ENCODE measurements around the gene ABCA3.

Gene ABCA3

GRCh38 chr16:2337431-2338296 lies 2.9 kb downstream of the ABCA3 start:
- DNase-seq (ENCODE audit: low read depth) = no peak
- no peak for TF ChIP-seq CTCF (conservative IDR thresholded peaks at IDR 0.05; ENCODE audit: control insufficient read depth, insufficient read depth, low read depth, low read length)
- H3K4me3 ChIP-seq (ENCODE audit: control insufficient read depth, low read depth, low read length) = no peak overlapping the region

- TF ChIP-seq CTCF (conservative IDR thresholded peaks at IDR 0.05; ENCODE audit: control insufficient read depth, insufficient read depth, low read depth, low read length) = no peak
- no peak overlapping the region for H3K4me3 ChIP-seq (ENCODE audit: control insufficient read depth, low read depth, low read length)
- DNase-seq (ENCODE audit: low read depth) = no peak
These were observed 5.1 kb downstream of the ABCA3 start for GRCh38 chr16:2335286-2335895.

- no peak overlapping the region for H3K4me3 ChIP-seq (ENCODE audit: control insufficient read depth, low read depth, low read length)
- DNase-seq (ENCODE audit: low read depth) = peak; percentile 6
- TF ChIP-seq CTCF (conservative IDR thresholded peaks at IDR 0.05; ENCODE audit: control insufficient read depth, insufficient read depth, low read depth, low read length) = no peak
These were observed 6.7 kb downstream of the ABCA3 start for GRCh38 chr16:2333772-2334379.

- DNase-seq (ENCODE audit: low read depth) = no peak
- no peak for TF ChIP-seq CTCF (conservative IDR thresholded peaks at IDR 0.05; ENCODE audit: control insufficient read depth, insufficient read depth, low read depth, low read length)
- H3K4me3 ChIP-seq (ENCODE audit: control insufficient read depth, low read depth, low read length) = no peak overlapping the region
These were observed 7.3 kb downstream of the ABCA3 start for GRCh38 chr16:2333231-2333630.

GRCh38 chr16:2331931-2332267 lies 8.6 kb downstream of the ABCA3 start:
- TF ChIP-seq CTCF (conservative IDR thresholded peaks at IDR 0.05; ENCODE audit: control insufficient read depth, insufficient read depth, low read depth, low read length) = no peak
- no peak for DNase-seq (ENCODE audit: low read depth)
- no peak overlapping the region for H3K4me3 ChIP-seq (ENCODE audit: control insufficient read depth, low read depth, low read length)

- H3K4me3 ChIP-seq (ENCODE audit: control insufficient read depth, low read depth, low read length) = no peak overlapping the region
- DNase-seq (ENCODE audit: low read depth) = no peak
- TF ChIP-seq CTCF (conservative IDR thresholded peaks at IDR 0.05; ENCODE audit: control insufficient read depth, insufficient read depth, low read depth, low read length) = no peak
These were observed 9.2 kb downstream of the ABCA3 start for GRCh38 chr16:2331199-2331930.
